HG03139 (cell line): ENCODE data around the gene TTC8.
"Not testable (repeated sequence)": the region's sequence is repeated elsewhere in the genome, so short reads cannot be mapped to it uniquely, and the experiment has no call there.

Experiments
- ATAC-seq: cut with Tn5 transposase; IDR thresholded peaks from one replicate; pipeline ENCODE4 v1.9.1; 2021; ENCODE audit not compliant: unreplicated experiment

Gene TTC8

GRCh38 chr14:88824314-88825077, at the start of gene TTC8:
Gene TTC8, plus strand, starts transcription at chr14:88824651. Its CDS starts 57 bp downstream, at chr14:88824708.
- peak; percentile 98 for ATAC-seq

GRCh38 chr14:88775532-88775931, 48.9 kb upstream of the TTC8 start:
- no peak for ATAC-seq

- ATAC-seq = no peak
Measured at GRCh38 chr14:88785911-88786310, 38.5 kb upstream of the TTC8 start.

- ATAC-seq = no peak
Measured at GRCh38 chr14:88786715-88787114, 37.7 kb upstream of the TTC8 start.

GRCh38 chr14:88789573-88789972, 34.9 kb upstream of the TTC8 start:
- not testable (repeated sequence) for ATAC-seq

GRCh38 chr14:88790501-88791251, 33.8 kb upstream of the TTC8 start:
- ATAC-seq = no peak

- ATAC-seq = no peak
Measured at GRCh38 chr14:88791252-88791621, 33.2 kb upstream of the TTC8 start.

- peak; percentile 8 for ATAC-seq
Measured at GRCh38 chr14:88791629-88792472, 32.6 kb upstream of the TTC8 start.

GRCh38 chr14:88792473-88793258, 31.8 kb upstream of the TTC8 start, which contains the start of gene EML5:
Gene EML5, minus strand, starts transcription at chr14:88792953. Its CDS starts 450 bp downstream, at chr14:88792503.
- peak; percentile 82 for ATAC-seq

GRCh38 chr14:88793259-88793625, 31.2 kb upstream of the TTC8 start:
- ATAC-seq = no peak

GRCh38 chr14:88798156-88798555, 26.3 kb upstream of the TTC8 start:
- ATAC-seq = no peak

- ATAC-seq = no peak
Measured at GRCh38 chr14:88799522-88799921, 24.9 kb upstream of the TTC8 start.

- no peak for ATAC-seq
Measured at GRCh38 chr14:88802596-88802995, 21.9 kb upstream of the TTC8 start.

GRCh38 chr14:88804035-88804434, 20.4 kb upstream of the TTC8 start:
- ATAC-seq = no peak

GRCh38 chr14:88804477-88804876, 20.0 kb upstream of the TTC8 start:
- no peak for ATAC-seq

GRCh38 chr14:88808359-88808758, 16.1 kb upstream of the TTC8 start:
- ATAC-seq = no peak

GRCh38 chr14:88815980-88816379, 8.5 kb upstream of the TTC8 start:
- ATAC-seq = no peak

GRCh38 chr14:88818018-88818417, 6.4 kb upstream of the TTC8 start:
- ATAC-seq = no peak

- ATAC-seq = not testable (repeated sequence)
Measured at GRCh38 chr14:88819674-88820073, 4.8 kb upstream of the TTC8 start.

GRCh38 chr14:88821378-88821777, 3.1 kb upstream of the TTC8 start:
- ATAC-seq = no peak

GRCh38 chr14:88821888-88822287, 2.6 kb upstream of the TTC8 start:
- no peak for ATAC-seq
